B cell (primary cell): ENCODE results near the gene GUCA1A. TPM values are rescaled to one million over a fixed set of nuclear protein-coding genes. Genes with fewer than 3 reads are reported as not detected.

Experiments
- ATAC-seq: fragments of 200-7000 bp; cut with Tn5 transposase; one replicate; pipeline ENCODE4 v1.10.0; 2021; ENCODE audit warnings: low read depth, mild to moderate bottlenecking, moderate number of reproducible peaks, moderate library complexity
- CTCF ChIA-PET: fragments of 350-600 bp; sonication (Branson Sonifier 250); formaldehyde crosslinking; loops from one replicate; lab custom pipeline; 2021; ENCODE audit warnings: antibody characterized with exemption, inconsistent platforms; lab: Charles Lee
- POLR2A ChIA-PET: fragments of 350-600 bp; sonication (Branson Sonifier 250); formaldehyde crosslinking; loops from one replicate; lab custom pipeline; 2021; ENCODE audit warnings: antibody characterized with exemption; lab: Charles Lee
- DNase-seq: peaks from one replicate; pipeline ENCODE4 v3.0.0; 2013
- H2AFZ ChIP-seq: 2 replicates; pipeline ENCODE4 v1.6.1; 2012; ENCODE audit warnings: mild to moderate bottlenecking, low read depth, low read length; ENCODE audit not compliant: insufficient read depth, poor library complexity, severe bottlenecking
- H3K27ac ChIP-seq, 2 donors: 1 replicate in 1 of 2; 2 replicates in 1 of 2; pipeline ENCODE4 v1.5.1; 2012 to 2013; ENCODE audit warnings: low read length in 2 of 2, mild to moderate bottlenecking in 2 of 2, moderate library complexity in 1 of 2
- H3K27me3 ChIP-seq, 4 experiments: fragments of 200-600 bp in 1 of 4; sonication (generic) in 1 of 4; replicated peaks in 1 of 4; 1 replicate in 2 of 4; 2 replicates in 2 of 4; pipeline versions ENCODE4 v1.6.1 to v1.7.0; 2013 to 2016; ENCODE audit warnings: low read length in 3 of 4, mild to moderate bottlenecking in 2 of 4, mixed read lengths in 1 of 4, moderate library complexity in 1 of 4; ENCODE audit not compliant: insufficient read depth in 4 of 4, control insufficient read depth in 3 of 4; ENCODE audit errors: control extremely low read depth in 1 of 4
- H3K36me3 ChIP-seq, 2 experiments: replicated peaks in 1 of 2; 1 replicate in 1 of 2; 2 replicates in 1 of 2; pipeline versions ENCODE4 v1.6.1 to v1.7.1; 2013; ENCODE audit warnings: low read length in 1 of 2; ENCODE audit not compliant: insufficient read depth in 2 of 2, control insufficient read depth in 1 of 2; ENCODE audit errors: control extremely low read depth in 1 of 2, extremely low read depth in 1 of 2
- H3K4me1 ChIP-seq, 2 donors: fragments of 200-600 bp in 1 of 2; sonication (generic) in 1 of 2; 1 replicate in 1 of 2; 2 replicates in 1 of 2; pipeline versions ENCODE4 v1.5.1 to v1.6.1; 2013 to 2017; ENCODE audit warnings: low read length in 2 of 2; ENCODE audit not compliant: control insufficient read depth in 2 of 2, insufficient read depth in 2 of 2
- H3K4me2 ChIP-seq: replicated peaks from 2 replicates; pipeline ENCODE3; 2012; ENCODE audit warnings: mild to moderate bottlenecking, low read depth, low read length; ENCODE audit not compliant: poor library complexity, severe bottlenecking
- H3K4me3 ChIP-seq, 5 experiments: fragments of 200-600 bp in 1 of 5; sonication (generic) in 1 of 5; 1 replicate in 3 of 5; 2 replicates in 2 of 5; pipeline versions ENCODE4 v1.5.1 to v1.7.0; 2011 to 2016; ENCODE audit warnings: low read length in 4 of 5, mild to moderate bottlenecking in 4 of 5, low read depth in 2 of 5, control low read depth in 1 of 5, moderate library complexity in 1 of 5; ENCODE audit not compliant: insufficient read depth in 1 of 5; ENCODE audit errors: control extremely low read depth in 1 of 5, extremely low read depth in 1 of 5
- H3K79me2 ChIP-seq: fragments of 200-600 bp; sonication (generic); one replicate; pipeline ENCODE4 v1.6.0; 2016; ENCODE audit warnings: low read length; ENCODE audit not compliant: control insufficient read depth, insufficient read depth
- H3K9ac ChIP-seq: fragments of 200-600 bp; sonication (generic); 2 replicates; pipeline ENCODE4 v1.6.1; 2017; ENCODE audit warnings: mild to moderate bottlenecking, low read length, moderate library complexity
- H3K9me3 ChIP-seq, 3 donors: one replicate each; pipeline versions ENCODE4 v1.6.1 to v1.7.1; 2013; ENCODE audit warnings: low read length in 2 of 3; ENCODE audit not compliant: control insufficient read depth in 2 of 3, insufficient read depth in 1 of 3; ENCODE audit errors: control extremely low read depth in 1 of 3
- H4K20me1 ChIP-seq: 2 replicates; pipeline ENCODE4 v1.6.0; 2012; ENCODE audit warnings: mild to moderate bottlenecking, low read length; ENCODE audit not compliant: insufficient read depth, control insufficient read depth, poor library complexity, severe bottlenecking
- H3K27ac Mint-ChIP-seq: one replicate; pipeline ENCODE4 v1.8.0; 2021; ENCODE audit warnings: mixed read lengths
- H3K27me3 Mint-ChIP-seq: one replicate; pipeline ENCODE4 v1.8.0; 2021; ENCODE audit warnings: mixed read lengths
- H3K4me1 Mint-ChIP-seq: one replicate; pipeline ENCODE4 v1.8.0; 2021; ENCODE audit warnings: mixed read lengths
- H3K4me3 Mint-ChIP-seq: one replicate; pipeline ENCODE4 v1.8.0; 2021; ENCODE audit warnings: mixed read lengths
- H3K9me3 Mint-ChIP-seq: one replicate; pipeline ENCODE4 v1.8.0; 2022; ENCODE audit warnings: mixed read lengths; ENCODE audit not compliant: insufficient read depth
- CTCF ChIP-seq: fragments of 200-600 bp; IDR thresholded peaks from one replicate; pipeline ENCODE4 v1.8.0; 2022; ENCODE audit warnings: antibody characterized with exemption, mild to moderate bottlenecking
- EZH2 ChIP-seq: IDR thresholded peaks from 2 replicates; pipeline ENCODE4 v1.6.1; 2012; ENCODE audit warnings: borderline replicate concordance, low read depth, mild to moderate bottlenecking, moderate library complexity, low read length; ENCODE audit not compliant: insufficient read depth, poor library complexity, severe bottlenecking
- WGBS: methylation state at CpG from one replicate; pipeline ENCODE4 v1.1.5; 2013; ENCODE audit warnings: missing lambda C conversion rate; ENCODE audit not compliant: insufficient coverage; 5-methylcytosine and 5-hydroxymethylcytosine counted together
- intact Hi-C: fragments of 100-400 bp; cut with micrococcal nuclease; formaldehyde crosslinking; loops from one replicate; pipeline ENCODE4 v1.10.0; 2022
- polyA plus RNA-seq: library from polyadenylated mRNA; depleted of rRNA; stranded (reverse); fragments of >200 nt; gene quantifications from 2 replicates; pipeline ENCODE4 v1.2.3, GENCODE V29; 2012
- total RNA-seq, 2 donors: library from RNA; stranded (reverse); fragments of 120-200 nt in 1 of 2; gene quantifications; 1 replicate in 1 of 2; 2 replicates in 1 of 2; pipeline versions ENCODE4 v1.2.3 to v1.2.4, GENCODE V29; 2013 to 2022

Gene GUCA1A
- total and polyA plus RNA-seq, 2 donors (not counting 1 experiment from before 2014, with no cell fraction given): not detected

GRCh38 chr6:42129360-42129676 is 43.8 kb upstream of the GUCA1A start:
- no peak for DNase-seq
- Mint-ChIP-seq H3K27ac (no peak overlapping the region), H3K27me3 (peaks cover 5% of the 10 kb centered on the region), H3K4me1 (no peaks in the 10 kb centered on the region), H3K9me3 (no peaks in the 10 kb centered on the region), H3K4me3 (no peak overlapping the region)
- Histone ChIP-seq H3K4me1 (no peaks in the 10 kb centered on the region), H3K4me2 (no peak overlapping the region), H2AFZ (no peak overlapping the region), H3K9ac (no peak overlapping the region), H3K27me3 (peaks cover 0 to 4% (median 0%) of the 10 kb centered on the region in 4 experiments), H3K4me3 (no peak overlapping the region), H3K27ac (no peak overlapping the region), H3K9me3 (no peaks in the 10 kb centered on the region), H3K79me2 (no peaks in the 10 kb centered on the region), H3K36me3 (no peaks in the 10 kb centered on the region), H4K20me1 (no peaks in the 10 kb centered on the region)
- intact Hi-C loops: no loop called here
- TF ChIP-seq EZH2 (no peak), CTCF (no peak)
- ATAC-seq: no peak
- CTCF ChIA-PET: no interaction called here
- WGBS: 92% methylated on average over 2 of the region's 2 CpGs
- POLR2A ChIA-PET: no interaction called here

GRCh38 chr6:42131531-42131930 is 41.6 kb upstream of the GUCA1A start:
- Histone ChIP-seq H3K27me3 (peaks cover 0 to 4% (median 0%) of the 10 kb centered on the region in 4 experiments), H3K4me2 (no peak overlapping the region), H3K27ac (no peak overlapping the region), H3K9me3 (no peaks in the 10 kb centered on the region), H3K4me3 (no peak overlapping the region), H3K36me3 (no peaks in the 10 kb centered on the region), H4K20me1 (no peaks in the 10 kb centered on the region), H3K9ac (no peak overlapping the region), H3K79me2 (no peaks in the 10 kb centered on the region), H3K4me1 (peaks cover 3 to 5% of the 10 kb centered on the region in 2 donors), H2AFZ (no peak overlapping the region)
- Mint-ChIP-seq H3K4me3 (no peak overlapping the region), H3K27ac (no peak overlapping the region), H3K9me3 (no peaks in the 10 kb centered on the region), H3K27me3 (peaks cover 5% of the 10 kb centered on the region), H3K4me1 (peaks cover 3% of the 10 kb centered on the region)
- no peak for DNase-seq
- ATAC-seq: no peak
- CTCF ChIA-PET: no interaction called here
- WGBS: 94% methylated on average over 8 of the region's 11 CpGs
- TF ChIP-seq EZH2 (no peak), CTCF (no peak)
- POLR2A ChIA-PET: no interaction called here
- intact Hi-C loops: no loop called here
